GM23338 (cell line): ENCODE measurements around the gene RUVBL1.

ENCODE experiments used
- CREB1 ChIP-seq: fragments of 250-450 bp; sonication (Bioruptor Pico); IDR thresholded peaks from 2 replicates; pipeline ENCODE4 v1.5.0; 2020; ENCODE audit warnings: low read depth, mild to moderate bottlenecking, moderate library complexity
- CTCF ChIP-seq, 2 experiments: fragments of 200-600 bp in 1 of 2; sonication (generic) in 1 of 2; conservative IDR thresholded peaks; 2 replicates each; pipeline versions ENCODE4 v1.5.1 to v1.6.1; 2016 to 2017; ENCODE audit warnings: antibody characterized with exemption in 2 of 2, low read depth in 2 of 2, mild to moderate bottlenecking in 2 of 2, moderate library complexity in 1 of 2
- EZH2 ChIP-seq: fragments of 200-600 bp; sonication (generic); IDR thresholded peaks from one replicate; pipeline ENCODE4 v1.8.0; 2017; ENCODE audit warnings: antibody characterized with exemption, mild to moderate bottlenecking, low read depth; ENCODE audit not compliant: unreplicated experiment
- EZH2phosphoT487 ChIP-seq: fragments of 200-600 bp; sonication (generic); IDR thresholded peaks from one replicate; pipeline ENCODE4 v1.8.1; 2018; ENCODE audit warnings: antibody characterized with exemption; ENCODE audit not compliant: unreplicated experiment
- JUNB ChIP-seq: IDR thresholded peaks from one replicate; pipeline ENCODE4 v1.6.1; 2016; ENCODE audit warnings: antibody characterized with exemption; ENCODE audit not compliant: unreplicated experiment
- POLR2AphosphoS5 ChIP-seq: IDR thresholded peaks from 2 replicates; pipeline ENCODE4 v1.6.1; 2016; ENCODE audit warnings: antibody characterized with exemption, low read depth
- ZNF114 ChIP-seq: fragments of 250-450 bp; sonication (Bioruptor Pico); IDR thresholded peaks from 2 replicates; pipeline ENCODE4 v1.5.0; 2020; ENCODE audit warnings: mild to moderate bottlenecking, moderate library complexity

DNA sequence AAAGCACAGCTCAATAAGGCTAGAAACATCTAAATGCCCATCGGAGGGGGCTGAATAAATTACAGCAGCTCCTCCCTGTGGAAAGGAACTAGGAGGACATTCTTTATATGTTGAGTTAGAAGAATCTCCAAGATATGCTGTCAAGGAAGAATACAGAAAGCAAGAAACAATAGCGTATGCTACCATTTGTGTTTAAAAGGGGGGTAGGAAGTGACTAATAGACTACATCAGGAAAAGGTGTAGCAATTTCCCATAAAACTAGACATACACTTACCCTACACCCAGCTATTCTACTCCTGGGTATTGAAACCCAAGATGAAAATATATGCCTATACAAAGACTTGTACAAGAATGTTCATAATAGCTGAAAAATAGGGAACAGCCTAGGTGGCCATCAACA, 49.8 kb downstream of the RUVBL1 start:
- TF ChIP-seq JUNB (no peak), CTCF (conservative IDR thresholded peaks at IDR 0.05; ENCODE audit: low read depth in 2 of 2) (no peak), EZH2phosphoT487 (no peak), EZH2 (no peak), POLR2AphosphoS5 (no peak), CREB1 (CRISPR knock-in tag) (no peak), ZNF114 (CRISPR knock-in tag) (no peak)
